Measurements from ENCODE around the gene CLIC4.
"Not testable (repeated sequence)": the region's sequence is repeated elsewhere in the genome, so short reads cannot be mapped to it uniquely, and the experiment has no call there.

Gene CLIC4

DNA sequence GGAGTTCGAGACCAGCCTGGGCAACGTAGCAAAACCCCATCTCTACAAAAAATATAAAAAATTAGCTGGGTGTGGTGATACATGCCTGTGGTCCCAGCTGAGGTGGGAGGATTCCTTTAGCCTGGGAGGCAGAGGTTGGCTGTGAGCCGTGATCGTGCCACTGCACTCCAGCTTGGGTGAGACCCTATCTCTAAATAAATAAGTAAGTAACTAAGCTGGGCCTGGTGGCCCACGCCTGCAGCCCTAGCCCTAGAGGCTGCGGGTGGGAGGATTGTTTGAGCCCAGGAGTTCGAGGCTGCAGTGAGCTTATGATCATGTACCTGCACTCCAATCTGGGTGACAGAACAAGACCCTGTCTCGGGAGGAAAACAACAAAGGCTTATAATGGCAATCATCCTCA lies 4.6 kb downstream of the CLIC4 start:
- H3K9ac ChIP-seq, result no peak overlapping the region
- peak overlapping the region; percentile 81; the same call in 1 of the 2 replicates for H3K27ac ChIP-seq
- TF ChIP-seq, protein P1, sequence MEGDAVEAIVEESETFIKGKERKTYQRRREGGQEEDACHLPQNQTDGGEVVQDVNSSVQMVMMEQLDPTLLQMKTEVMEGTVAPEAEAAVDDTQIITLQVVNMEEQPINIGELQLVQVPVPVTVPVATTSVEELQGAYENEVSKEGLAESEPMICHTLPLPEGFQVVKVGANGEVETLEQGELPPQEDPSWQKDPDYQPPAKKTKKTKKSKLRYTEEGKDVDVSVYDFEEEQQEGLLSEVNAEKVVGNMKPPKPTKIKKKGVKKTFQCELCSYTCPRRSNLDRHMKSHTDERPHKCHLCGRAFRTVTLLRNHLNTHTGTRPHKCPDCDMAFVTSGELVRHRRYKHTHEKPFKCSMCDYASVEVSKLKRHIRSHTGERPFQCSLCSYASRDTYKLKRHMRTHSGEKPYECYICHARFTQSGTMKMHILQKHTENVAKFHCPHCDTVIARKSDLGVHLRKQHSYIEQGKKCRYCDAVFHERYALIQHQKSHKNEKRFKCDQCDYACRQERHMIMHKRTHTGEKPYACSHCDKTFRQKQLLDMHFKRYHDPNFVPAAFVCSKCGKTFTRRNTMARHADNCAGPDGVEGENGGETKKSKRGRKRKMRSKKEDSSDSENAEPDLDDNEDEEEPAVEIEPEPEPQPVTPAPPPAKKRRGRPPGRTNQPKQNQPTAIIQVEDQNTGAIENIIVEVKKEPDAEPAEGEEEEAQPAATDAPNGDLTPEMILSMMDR (conservative IDR thresholded peaks at IDR 0.05; ENCODE audit: low read depth, low read length), result no peak
- peak overlapping the region; percentile 93 for H3K4me2 ChIP-seq
- H3K36me3 ChIP-seq (ENCODE audit: insufficient read depth), result no peaks in the 10 kb centered on the region
- peaks cover 59% of the 10 kb centered on the region for H3K4me1 ChIP-seq (ENCODE audit: low read depth, poor library complexity, severe bottlenecking)
- peaks cover 16% of the 10 kb centered on the region for H4K20me1 ChIP-seq (ENCODE audit: insufficient read depth)
- H2AFZ ChIP-seq (ENCODE audit: low read depth), result no peak overlapping the region
- no peak overlapping the region for H3K4me3 ChIP-seq (IDR thresholded peaks at IDR 0.05; ENCODE audit: insufficient read depth, low read depth, low read length)
- H3K27me3 ChIP-seq (ENCODE audit: insufficient read depth, low read depth), result no peaks in the 10 kb centered on the region
- peaks cover 91% of the 10 kb centered on the region for H3K79me2 ChIP-seq (ENCODE audit: insufficient read depth, low read depth)

DNA sequence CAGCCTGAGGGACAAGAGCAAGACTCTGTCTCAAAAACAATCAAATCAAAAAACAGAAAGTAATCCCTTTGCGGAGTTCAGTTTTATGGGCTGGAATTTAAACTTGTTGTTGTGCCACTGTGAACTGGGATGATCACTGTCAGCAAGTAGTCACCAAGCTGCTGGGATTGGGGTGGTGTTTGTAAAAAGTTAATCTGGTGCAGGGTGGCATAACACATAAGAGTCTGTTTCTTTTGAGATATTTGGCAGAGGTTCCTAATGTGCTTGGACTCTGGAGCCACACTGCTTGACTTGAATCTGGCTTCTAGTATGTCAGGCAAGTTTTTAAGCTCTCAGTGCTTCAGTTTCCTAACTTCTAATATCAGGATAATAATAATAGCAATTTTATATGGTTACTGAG lies 6.6 kb downstream of the CLIC4 start:
- no peak overlapping the region; the same call in 1 of the 2 replicates for H3K27ac ChIP-seq
- no peaks in the 10 kb centered on the region for H3K36me3 ChIP-seq (ENCODE audit: insufficient read depth)
- no peaks in the 10 kb centered on the region for H3K27me3 ChIP-seq (ENCODE audit: insufficient read depth, low read depth)
- peaks cover 100% of the 10 kb centered on the region for H3K79me2 ChIP-seq (ENCODE audit: insufficient read depth, low read depth)
- peaks cover 16% of the 10 kb centered on the region for H4K20me1 ChIP-seq (ENCODE audit: insufficient read depth)
- H3K9ac ChIP-seq, result no peak overlapping the region
- TF ChIP-seq, protein P1 (conservative IDR thresholded peaks at IDR 0.05; ENCODE audit: low read depth, low read length), result no peak
- no peak overlapping the region for H3K4me3 ChIP-seq (IDR thresholded peaks at IDR 0.05; ENCODE audit: insufficient read depth, low read depth, low read length)
- peak overlapping the region; percentile 2; the same call in 1 of the 2 replicates for H3K4me2 ChIP-seq
- no peak overlapping the region for H2AFZ ChIP-seq (ENCODE audit: low read depth)
- H3K4me1 ChIP-seq (ENCODE audit: low read depth, poor library complexity, severe bottlenecking), result peaks cover 59% of the 10 kb centered on the region

DNA sequence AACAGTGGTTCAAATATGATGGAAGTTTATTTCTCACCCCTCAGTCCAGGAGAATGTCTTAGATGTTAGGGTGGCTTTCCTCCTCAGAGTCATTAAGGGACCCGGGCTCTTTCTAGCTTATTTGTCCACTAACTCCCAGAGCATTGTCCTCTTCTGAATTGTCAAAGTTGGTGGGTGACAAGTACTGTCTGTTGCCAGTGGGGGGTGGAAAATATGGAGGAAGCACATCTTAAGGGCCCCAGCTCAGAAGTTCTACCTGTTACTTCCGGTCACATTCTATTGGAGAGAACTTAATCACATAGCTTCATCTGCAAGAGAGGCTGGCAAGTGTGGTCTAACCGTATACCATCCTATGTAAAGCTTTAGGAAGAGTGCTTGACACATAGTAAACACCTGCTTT lies 7.1 kb downstream of the CLIC4 start:
- Histone ChIP-seq H3K4me3 (IDR thresholded peaks at IDR 0.05; ENCODE audit: insufficient read depth, low read depth, low read length) (no peak overlapping the region), H3K79me2 (ENCODE audit: insufficient read depth, low read depth) (peaks cover 100% of the 10 kb centered on the region), H3K27me3 (ENCODE audit: insufficient read depth, low read depth) (no peaks in the 10 kb centered on the region), H3K36me3 (ENCODE audit: insufficient read depth) (no peaks in the 10 kb centered on the region), H4K20me1 (ENCODE audit: insufficient read depth) (peaks cover 16% of the 10 kb centered on the region), H3K4me2 (no peak overlapping the region), H2AFZ (ENCODE audit: low read depth) (no peak overlapping the region), H3K27ac (no peak overlapping the region; the same call in 1 of the 2 replicates), H3K9ac (no peak overlapping the region), H3K4me1 (ENCODE audit: low read depth, poor library complexity, severe bottlenecking) (peaks cover 59% of the 10 kb centered on the region)
- TF ChIP-seq, protein P1 (conservative IDR thresholded peaks at IDR 0.05; ENCODE audit: low read depth, low read length), result no peak

GRCh38 chr1:24754229-24754628 lies 9.0 kb downstream of the CLIC4 start:
- peaks cover 99% of the 10 kb centered on the region for H3K79me2 ChIP-seq (ENCODE audit: insufficient read depth, low read depth)
- no peaks in the 10 kb centered on the region for H3K36me3 ChIP-seq (ENCODE audit: insufficient read depth)
- no peak overlapping the region for H3K4me3 ChIP-seq (IDR thresholded peaks at IDR 0.05; ENCODE audit: insufficient read depth, low read depth, low read length)
- no peak overlapping the region for H2AFZ ChIP-seq (ENCODE audit: low read depth)
- peaks cover 16% of the 10 kb centered on the region for H4K20me1 ChIP-seq (ENCODE audit: insufficient read depth)
- H3K9ac ChIP-seq, result no peak overlapping the region
- TF ChIP-seq, protein P1 (conservative IDR thresholded peaks at IDR 0.05; ENCODE audit: low read depth, low read length), result no peak
- peaks cover 44% of the 10 kb centered on the region for H3K4me1 ChIP-seq (ENCODE audit: low read depth, poor library complexity, severe bottlenecking)
- H3K27ac ChIP-seq, result no peak overlapping the region
- H3K27me3 ChIP-seq (ENCODE audit: insufficient read depth, low read depth), result no peaks in the 10 kb centered on the region
- H3K4me2 ChIP-seq, result no peak overlapping the region

GRCh38 chr1:24755323-24755722 lies 10.1 kb downstream of the CLIC4 start:
- H3K9ac ChIP-seq; H3K27ac ChIP-seq; H3K4me2 ChIP-seq; H3K27me3 ChIP-seq (ENCODE audit: insufficient read depth, low read depth); H2AFZ ChIP-seq (ENCODE audit: low read depth); H3K4me3 ChIP-seq (IDR thresholded peaks at IDR 0.05; ENCODE audit: insufficient read depth, low read depth, low read length); H3K36me3 ChIP-seq (ENCODE audit: insufficient read depth): not testable (repeated sequence)
- H3K4me1 ChIP-seq (ENCODE audit: low read depth, poor library complexity, severe bottlenecking), result peaks cover 43% of the 10 kb centered on the region
- peaks cover 99% of the 10 kb centered on the region for H3K79me2 ChIP-seq (ENCODE audit: insufficient read depth, low read depth)
- H4K20me1 ChIP-seq (ENCODE audit: insufficient read depth), result peaks cover 16% of the 10 kb centered on the region
